NCI-H446 treated with DMSO at 0.1 percent for 48 hours (cell line): Measurements from ENCODE around the gene AKR1B15.
"Not testable (repeated sequence)": the region's sequence is repeated elsewhere in the genome, so short reads cannot be mapped to it uniquely, and the experiment has no call there.

Experiments
- DNase-seq: peaks from one replicate; lab custom pipeline; 2025; lab: John Stamatoyannopoulos, UW

Gene AKR1B15

DNA sequence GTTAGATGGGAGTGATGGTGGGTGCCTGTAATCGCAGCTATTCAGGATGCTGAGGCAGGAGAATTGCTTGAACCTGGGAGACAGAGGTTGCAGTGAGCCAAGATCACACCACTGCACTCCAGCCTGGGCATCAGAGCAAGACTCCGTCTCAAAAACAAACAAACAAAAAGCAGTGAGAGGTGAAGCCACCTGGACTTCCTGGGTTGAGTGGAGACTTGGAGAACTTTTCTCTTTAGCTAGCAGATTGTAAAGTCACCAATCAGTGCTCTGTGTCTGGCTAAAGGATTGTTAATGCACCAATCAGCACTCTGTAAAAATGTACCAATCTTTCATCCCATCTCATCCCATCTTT lies 14.5 kb downstream of the AKR1B15 start:
- DNase-seq, result not testable (repeated sequence)

DNA sequence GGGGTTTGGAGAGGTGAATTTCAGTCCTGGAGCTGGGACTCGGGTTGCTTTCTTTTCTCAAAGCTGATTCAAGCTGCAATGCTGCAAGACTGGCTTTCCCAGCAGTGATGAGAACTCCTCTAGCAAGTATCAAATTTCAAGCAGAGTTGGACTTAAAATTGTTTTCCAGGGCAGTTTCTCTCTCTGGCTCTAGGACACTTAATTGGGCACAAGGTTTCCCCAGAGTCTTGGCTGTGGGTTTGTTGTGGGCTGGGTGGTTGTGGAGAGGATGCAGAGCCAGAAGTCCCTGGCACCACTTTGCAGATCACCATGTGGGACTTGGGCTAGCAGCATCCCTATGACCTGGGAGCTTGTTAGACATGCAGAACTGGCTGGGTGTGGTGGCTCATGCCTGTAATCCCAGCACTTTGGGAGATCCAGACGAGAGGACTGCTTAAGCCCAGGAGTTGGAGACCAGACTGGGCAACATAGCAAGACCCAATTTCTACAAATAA lies 16.8 kb downstream of the AKR1B15 start:
- DNase-seq, result no peak

DNA sequence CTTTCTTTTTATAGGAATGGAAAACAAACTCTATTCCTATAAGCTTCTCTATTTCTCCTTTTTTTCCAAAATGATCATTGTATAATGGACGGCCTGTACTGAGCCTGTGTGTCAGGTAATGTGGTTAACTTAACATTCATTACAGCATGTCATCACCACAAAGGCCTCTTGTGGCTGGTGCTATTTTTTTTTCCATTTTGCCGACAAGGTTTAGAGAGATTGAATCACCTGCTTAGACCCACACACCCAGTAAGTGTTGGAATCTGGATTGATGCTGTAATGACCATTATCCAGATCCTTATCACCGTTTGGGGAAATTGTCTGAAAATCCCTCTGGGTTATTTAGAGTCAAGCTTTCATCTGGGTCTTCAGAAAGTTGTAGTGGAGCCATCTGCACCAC lies 18.5 kb downstream of the AKR1B15 start:
- no peak for DNase-seq

DNA sequence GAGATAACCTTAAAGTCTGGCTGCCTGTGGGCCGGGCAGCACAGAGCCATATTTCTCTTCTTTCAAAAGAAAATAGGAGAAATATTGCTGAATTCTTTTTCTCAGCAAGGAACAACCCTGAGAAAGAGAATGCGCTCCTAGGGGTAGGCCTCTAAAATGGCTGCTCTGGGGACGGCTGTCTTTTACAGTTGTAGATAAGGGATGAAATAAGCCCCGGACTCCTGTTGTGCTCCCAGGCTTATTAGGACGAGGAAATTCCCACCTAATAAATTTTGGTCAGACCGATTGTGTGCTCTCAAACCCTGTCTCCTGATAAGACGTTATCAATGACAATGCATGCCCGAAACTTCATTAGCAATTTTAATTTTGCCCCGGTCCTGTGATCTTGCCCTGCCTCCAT lies 21.1 kb downstream of the AKR1B15 start:
- not testable (repeated sequence) for DNase-seq

DNA sequence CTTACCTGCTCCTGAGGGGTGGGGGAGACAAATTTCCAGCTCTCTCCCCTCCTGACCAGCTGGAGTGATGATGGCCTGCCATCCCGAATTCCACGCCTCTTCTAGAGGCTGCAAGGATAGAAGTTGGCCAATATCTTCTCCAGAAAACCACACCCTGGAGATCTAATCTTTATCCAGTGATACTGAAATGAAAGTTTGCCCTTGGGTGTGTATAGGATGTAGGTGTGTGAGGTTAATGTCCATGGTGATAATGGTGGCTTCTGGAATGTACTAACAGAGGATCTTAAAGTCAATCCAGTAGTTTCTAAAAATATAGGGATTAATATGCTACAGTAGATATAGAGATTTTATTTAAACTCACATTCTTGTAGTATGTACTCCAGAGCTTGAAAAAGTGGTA lies 22.2 kb downstream of the AKR1B15 start:
- DNase-seq, result no peak

DNA sequence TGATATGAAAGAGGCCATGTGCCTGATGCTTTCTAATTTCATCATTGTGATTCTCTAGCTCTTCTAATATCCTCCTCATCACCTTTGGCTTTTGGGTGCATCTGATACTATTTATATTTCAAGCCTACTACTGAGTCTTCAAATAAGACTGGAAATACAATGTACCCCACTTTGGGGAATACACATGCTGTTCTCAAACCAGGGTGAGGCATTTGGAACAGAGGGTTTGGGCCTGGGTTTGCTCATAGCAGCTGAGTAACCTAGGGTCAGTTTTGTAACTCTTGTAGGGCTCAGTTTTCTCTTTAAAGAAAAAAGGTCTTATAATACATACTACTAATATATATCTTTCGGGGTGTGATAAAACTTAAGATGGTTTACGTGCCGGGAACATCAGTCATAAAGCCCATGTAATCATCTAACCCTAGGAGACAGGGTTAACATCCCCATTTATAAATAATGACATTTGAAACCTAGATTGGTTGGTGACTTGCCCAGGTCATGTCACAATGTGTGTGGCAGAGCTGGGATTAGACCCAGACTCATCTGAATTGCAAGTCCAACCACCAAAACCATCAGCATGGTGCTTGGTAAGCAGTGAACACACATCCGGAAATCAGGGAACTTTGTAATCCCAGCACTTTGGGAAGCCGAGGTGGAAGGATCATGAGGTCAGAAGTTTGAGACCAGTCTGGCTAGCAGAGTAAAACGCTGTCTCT lies 23.0 kb downstream of the AKR1B15 start:
- no peak for DNase-seq

DNA sequence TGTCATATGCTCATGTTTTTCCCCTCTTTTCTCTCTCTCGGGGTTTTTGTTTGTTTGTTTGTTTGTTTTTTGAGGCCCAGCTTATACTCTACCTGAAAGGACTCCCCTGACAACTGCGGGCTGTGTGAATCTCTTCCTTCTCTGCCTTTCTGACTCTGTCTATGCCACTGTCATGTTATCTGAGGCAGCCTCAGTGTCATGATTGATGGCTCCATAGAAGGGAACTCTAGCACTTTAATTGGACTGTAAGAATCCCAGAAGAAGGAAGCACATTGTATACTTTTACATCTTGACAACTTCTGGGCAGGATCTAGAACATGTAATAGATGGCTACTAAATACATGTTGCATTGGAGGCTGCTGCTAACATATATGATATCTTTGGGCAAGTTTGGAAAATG lies 25.4 kb downstream of the AKR1B15 start:
- no peak for DNase-seq

DNA sequence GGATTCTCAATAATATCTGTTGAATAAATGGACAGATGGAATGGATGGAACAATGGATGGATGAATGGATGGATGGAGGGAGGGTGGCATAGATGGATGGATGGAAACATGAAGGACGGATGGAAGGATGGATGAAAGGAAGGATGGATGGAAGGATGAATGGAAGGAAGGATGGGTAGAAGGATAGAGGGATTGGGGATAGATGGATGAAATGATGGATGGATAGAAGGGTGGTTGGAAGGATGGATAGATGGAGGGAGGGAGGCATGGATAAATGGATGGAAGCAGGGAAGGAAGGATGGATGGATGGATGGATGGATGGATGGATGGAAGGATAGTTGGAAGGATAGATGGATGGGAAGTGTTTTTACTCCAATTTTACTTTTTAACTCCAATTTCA lies 35.4 kb downstream of the AKR1B15 start:
- DNase-seq, result no peak

DNA sequence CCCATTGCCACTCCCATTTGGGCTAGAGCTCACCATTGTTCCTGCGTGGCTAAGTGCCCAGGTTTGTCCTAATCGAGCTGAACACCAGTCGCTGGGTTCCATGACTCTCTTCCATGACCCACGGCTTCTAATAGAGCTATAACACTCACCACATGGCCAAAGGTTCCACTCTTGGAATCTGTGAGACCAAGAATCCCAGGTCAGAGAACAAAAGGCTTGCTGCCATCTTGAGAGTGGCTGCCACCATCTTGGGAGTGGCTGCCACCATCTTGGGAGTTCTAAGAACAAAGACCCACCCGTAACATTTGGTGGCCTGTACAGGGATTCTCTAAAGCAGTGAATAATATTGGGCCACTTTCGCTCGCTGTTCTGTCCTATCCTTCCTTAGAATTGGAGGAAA lies 37.0 kb downstream of the AKR1B15 start:
- no peak for DNase-seq

DNA sequence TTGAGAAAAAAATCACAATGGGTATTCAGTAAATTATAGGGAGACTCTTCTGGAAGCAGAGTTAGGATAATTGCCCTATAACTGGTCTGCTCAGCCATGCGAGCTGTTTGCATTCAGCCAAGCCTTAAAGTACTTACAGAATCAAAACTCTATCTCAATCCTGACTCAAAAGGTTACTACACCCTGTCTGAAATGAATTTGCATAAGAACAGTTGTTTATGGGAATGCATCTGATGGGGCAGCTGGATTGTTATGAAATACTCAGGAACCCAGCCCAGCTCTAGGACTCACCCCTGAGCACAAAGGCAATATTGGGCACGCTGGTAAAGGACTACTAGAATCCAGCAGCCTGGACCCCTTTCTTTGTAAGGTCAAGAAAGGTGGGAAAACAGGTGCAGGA lies 38.8 kb downstream of the AKR1B15 start:
- no peak for DNase-seq

DNA sequence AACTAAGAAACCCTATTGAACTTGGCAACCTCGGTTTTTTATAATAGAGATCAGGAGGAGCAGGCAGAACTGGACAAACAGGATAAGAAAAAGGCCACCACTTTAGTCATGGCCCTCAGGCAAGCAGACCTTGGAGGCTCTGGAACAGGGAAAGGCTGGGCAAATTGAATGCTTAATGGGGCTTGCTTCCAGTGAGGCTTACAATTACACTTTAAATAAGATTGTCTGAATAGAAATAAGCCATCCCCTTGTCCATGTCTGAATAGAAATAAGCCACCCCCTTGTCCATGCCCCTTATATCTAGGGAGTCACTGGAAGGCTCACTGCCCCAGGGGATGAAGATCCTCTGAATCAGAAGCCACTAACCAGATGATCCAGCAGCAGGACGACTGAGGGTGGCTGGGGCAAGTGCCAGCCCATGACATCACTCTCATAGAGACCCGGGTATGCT lies 40.6 kb downstream of the AKR1B15 start:
- no peak for DNase-seq

DNA sequence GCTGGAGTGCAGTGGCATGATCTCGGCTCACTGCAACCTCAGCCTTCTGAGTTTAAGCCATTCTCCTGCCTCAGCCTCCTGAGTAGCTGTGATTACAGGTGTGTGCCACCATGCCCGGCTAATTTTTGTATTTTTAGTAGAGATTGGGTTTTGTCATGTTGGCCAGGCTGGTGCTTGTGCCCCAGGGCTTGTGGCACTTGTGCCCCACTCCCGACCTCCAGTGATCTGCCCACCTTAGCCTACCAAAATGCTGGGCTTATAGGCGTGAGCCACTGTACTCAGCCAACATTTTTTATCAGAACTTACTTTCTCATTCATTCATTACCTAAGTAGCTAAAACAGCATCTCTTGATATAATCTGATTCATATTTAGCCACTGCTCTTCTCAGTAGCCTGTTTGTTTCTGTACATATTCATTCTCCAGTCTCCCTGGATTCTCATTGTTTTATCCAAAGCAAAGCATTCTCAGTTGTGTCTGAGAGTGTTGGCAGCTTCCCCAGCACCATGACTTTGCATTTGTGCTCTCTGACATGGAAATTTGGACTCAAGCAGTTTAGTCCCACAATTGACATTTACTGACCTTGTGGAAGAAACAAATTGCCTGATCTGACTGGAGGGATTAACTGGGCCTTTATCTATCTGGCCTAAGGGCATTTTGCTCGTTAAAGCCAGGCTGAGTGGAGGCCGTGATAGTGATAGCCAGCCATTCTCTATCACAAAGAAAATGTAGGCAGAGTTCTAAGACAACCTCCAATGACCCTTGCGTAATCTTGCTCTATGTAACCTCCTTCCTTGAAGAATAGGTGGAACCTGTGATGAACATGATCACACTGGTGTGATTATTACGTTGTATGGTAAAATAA lies 44.9 kb downstream of the AKR1B15 start:
- no peak for DNase-seq

DNA sequence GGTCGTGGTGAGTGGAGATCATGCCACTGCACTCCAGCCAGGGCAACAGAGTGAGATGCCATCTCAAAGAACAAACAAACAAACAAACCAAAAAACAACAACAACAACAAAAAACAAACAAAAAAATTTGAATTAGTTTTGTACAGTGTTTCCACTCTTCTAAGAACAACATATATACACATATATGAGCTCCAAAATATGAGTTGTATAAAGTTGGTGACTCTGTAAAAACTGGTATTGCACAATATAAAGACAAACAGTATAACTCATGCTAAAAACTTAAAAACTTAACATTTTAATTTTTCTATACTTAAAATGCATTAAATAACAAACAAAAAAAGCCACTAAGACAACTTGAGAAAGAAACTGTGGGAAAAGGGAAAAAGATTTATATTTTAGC lies 46.0 kb downstream of the AKR1B15 start:
- DNase-seq, result no peak

DNA sequence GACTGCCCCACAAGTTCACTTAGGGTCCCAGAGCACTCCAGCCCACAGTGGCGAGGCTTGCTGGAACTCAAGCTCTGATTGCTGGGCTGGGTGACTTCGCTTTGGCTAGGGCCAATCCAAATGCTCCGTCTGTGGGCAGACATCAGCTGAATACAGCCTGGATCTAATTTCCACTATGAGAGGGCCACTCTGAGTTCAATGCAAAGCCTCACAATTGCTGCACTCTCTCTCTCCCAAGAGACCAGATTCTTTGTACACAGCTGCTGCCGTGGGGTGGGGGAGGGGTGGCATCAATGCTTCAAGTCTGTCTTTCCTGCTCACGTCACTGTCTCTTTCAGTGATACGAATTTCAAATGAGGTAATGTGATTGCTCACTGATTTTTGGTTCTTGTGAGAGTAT lies 50.5 kb downstream of the AKR1B15 start:
- no peak for DNase-seq

DNA sequence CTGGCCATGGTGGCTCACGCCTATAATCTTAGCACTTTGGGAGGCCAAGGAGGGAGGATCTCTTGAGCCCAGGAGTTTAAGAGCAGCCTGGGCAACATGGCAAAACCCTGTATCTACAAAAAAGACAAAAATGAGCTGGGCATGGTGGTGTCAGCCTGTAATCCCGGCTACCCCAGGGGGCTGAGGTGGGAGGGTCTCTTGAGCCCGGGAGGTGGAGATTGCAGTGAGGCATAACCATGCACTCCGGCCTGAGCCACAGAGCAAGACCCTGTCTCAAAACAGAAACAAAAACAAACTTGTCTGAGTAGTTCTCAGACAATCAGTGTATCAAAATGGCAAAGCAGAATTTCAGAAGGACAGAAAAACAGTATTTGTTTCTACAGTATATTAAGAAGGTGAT lies 52.5 kb downstream of the AKR1B15 start:
- DNase-seq, result no peak

DNA sequence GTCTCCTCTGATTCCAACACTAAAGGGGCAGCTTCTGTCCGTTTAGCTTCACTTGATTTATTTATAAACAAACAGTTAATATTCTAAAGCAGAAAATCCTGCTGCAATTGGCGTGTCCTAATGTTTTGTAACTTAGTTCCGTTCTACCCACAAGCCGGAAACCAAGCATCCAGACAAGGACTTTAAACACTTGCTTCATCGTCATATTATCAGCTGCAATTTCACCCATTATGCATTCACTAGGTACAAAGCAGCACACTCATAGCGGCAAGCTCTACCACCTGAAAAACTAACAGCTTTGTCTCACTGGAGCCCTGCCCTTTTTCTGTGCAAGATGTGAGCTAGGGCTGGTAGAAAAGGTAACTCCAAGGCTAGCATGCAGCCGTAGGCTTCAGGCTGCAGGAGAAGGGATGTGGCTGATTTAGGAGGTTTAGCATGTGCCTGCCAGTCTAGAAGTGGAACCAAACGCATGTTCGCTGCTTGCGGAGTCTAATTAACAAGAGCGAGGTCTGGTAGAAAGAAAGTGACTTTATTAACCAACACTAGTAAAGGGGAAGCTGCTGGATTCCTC lies 54.1 kb downstream of the AKR1B15 start:
- DNase-seq, result no peak

DNA sequence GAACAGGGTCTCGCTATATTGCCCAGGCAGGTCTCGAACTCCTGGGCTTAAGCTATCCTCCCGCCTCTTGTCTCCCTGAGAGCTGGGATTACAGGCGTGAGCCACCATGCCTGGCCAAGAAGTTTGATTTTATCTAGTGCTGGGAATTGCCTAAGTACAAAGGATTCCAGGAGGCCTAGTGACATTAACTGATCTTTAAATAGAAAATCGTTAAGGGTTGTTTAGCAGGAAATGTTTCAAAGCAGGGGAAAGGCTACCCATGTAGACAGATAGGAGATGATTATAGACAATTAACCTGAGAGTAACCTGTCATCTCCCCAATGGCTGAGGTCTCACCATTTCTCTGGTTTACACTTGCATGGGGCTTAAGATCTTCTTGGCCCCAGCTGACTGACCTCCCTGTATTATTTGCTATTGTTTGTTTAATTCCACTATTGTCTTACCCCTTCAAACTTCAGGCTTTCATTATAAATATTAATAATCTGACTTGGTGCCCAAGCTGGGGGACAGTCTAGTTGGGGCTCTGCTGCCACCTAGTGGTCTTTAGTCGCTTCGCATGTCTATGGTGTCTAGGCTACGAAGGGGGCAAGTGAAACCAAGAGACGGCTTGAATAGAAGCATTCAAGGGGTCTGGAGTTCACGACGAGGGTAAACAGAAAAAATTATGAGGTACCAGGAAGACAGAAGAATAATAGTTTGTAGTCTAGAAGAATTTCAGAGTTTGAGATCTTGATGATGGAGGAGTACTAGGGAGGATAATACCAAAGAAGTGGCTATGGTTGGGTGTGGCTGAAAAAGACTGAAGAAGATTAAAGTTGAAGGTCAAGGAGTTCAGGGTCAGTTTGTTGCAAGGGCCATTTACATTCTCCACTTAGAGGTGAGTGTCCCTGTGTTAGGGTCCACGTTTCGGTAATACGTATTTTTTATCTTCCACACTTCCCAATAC lies 57.3 kb downstream of the AKR1B15 start:
- DNase-seq, result no peak

DNA sequence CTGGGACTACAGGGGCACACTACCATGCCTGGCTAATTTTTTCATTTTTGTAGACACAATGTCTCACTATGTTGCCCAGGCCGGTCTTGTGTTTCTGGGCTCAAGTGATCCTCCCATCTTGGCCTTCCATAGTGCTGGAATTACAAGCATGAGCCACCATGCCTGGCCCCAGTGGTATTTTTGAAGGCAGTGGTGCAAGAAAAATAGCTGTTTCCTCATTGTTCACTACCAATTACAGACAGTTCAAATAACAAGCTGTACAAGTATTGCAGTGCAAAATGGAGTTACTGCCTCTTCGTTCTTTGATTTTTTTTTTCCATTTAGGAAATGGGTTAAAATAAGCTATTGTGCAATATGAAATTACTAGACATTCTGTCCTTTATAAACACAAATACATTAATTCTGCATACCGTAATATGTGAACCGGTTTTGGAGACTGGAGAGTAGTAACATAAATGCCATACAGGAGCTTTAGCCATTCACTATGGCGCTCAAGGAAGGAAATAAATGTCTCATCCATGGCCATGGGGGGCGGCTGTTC lies 62.8 kb downstream of the AKR1B15 start:
- DNase-seq, result no peak

DNA sequence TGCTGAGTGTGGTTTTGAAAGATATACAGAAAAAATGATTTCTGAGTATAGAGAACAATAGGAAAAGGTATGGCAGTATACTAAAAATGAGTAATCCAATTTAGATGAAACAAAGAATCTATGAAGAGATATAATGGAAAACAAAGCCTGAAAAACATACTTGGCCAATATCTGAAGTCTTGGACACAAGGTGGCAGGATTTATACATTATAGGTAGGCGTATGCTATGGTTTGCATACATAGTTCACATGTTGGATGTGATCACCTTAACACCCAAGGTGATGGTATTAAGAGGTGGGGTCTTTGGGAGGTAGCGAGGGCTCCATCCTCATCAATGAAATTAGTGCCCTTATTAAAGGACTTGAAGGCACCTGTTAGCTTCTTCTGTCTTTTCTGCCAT lies 63.3 kb downstream of the AKR1B15 start:
- DNase-seq, result no peak

DNA sequence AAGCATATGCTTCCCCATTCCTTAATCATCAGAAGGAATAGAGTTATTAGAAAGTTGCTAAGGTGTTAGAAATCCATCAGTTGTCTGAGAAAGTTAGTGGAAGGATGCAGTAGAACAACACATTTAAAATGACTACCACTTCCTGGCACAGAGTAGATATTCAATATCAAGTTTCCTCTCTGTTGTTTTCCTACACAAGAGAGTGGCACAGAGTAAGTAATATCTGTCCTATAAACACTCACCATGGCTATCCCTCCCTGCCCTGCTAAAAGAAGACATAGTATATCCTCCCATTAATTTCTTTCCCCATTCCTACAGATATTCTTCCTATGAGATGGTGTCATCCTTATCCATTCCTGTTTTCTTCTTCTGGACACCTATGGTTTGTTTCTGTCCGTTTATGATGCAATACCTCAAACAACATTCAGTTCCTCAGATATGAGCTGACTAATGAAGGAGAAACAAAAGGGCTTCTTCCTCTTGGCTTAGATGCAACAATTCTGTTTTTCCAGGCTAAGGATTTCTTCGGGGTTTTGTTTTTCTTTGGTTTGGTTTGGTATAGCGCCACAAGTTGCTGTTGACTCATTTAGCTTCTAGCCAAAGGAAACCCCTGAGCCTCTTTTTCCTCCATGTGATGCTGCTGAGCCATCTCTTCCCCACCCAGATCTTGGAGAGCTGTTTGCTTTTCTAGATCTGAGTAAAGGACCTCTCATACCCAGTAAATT lies 64.9 kb downstream of the AKR1B15 start:
- no peak for DNase-seq

DNA sequence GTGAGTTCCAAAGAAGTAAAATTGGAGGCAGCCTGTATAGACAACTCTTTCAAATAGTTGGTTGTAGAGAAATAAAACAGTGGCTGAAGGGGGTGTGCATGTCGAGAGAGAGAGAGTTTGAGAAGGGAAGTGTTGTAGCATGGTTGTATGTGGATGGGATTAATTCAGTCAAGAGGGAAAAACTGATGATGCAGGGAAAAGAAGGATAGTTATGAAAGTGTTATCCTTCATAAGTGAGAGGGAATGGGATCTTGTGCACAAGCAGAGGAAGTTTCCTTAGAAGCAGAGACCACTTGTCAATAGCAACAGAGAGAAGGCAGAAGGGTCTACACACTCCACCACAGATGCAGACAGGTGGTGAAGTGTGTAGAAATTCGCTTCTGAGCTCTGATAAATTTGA lies 67.7 kb downstream of the AKR1B15 start:
- no peak for DNase-seq
